ENCODE results near the gene ACSS1. TPM values are rescaled to one million over a fixed set of nuclear protein-coding genes. Genes with fewer than 3 reads are reported as not detected.
A peak's percentile ranks its signal among the peaks of the same experiment; 100 is the strongest.

The ACSS1 gene
- total RNA-seq, 1 donor from 2014 or later, result 0.72 TPM

DNA sequence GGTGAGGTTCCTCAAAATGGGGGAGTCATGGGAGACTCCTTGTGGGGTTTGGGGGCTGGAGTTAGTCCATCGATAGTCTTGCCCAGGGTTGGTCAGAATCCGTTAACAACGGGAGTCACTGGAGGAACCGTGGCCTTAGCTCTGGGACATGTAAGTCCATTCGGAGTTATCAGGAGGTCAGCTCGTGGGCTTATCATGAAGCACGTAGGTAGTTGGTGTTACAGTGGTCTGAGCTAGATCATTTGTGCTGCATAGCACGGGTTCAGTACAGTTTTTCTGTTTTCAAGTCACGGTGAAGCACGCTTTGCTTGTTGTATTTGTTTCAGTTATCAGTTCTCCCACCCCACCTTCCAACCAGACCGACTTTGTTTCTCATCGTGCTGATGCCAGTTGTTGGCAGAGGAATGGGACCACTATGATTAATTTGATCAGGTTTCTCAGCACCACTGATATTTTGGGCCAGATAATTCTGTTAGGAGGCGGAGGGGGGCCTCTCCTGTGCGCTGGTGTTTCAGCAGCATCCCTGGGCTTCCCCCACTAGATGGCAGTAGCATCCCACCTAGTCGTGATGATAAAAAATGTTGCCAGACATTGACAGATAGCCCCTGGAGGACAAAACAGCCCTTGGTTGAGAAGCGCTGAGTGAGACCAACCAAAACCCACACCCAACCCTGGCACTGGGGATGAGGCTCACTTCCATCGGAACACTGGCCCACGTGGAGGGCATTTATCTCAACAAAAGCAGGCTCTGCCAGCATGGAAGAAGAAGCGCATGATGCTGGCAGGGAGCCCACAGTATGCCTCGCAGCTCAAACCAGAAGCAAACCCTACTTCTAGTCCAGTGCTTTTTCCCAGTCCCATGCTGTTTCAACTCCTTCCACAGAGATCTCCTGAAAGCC is 63.2 kb downstream of the ACSS1 start:
- DNase-seq (ENCODE audit: low spot score, unreplicated experiment), result peak; percentile 72
- H3K9me3 Mint-ChIP-seq (ENCODE audit: low read depth), result no peaks in the 10 kb centered on the region
- H3K4me1 Mint-ChIP-seq (ENCODE audit: low read depth), result peaks cover 15% of the 10 kb centered on the region
- H3K27me3 Mint-ChIP-seq, result peaks cover 37% of the 10 kb centered on the region
- H3K36me3 Mint-ChIP-seq (ENCODE audit: insufficient read depth), result peaks cover 2% of the 10 kb centered on the region
- no peak overlapping the region for H3K27ac Mint-ChIP-seq
- TF ChIP-seq, protein P1, sequence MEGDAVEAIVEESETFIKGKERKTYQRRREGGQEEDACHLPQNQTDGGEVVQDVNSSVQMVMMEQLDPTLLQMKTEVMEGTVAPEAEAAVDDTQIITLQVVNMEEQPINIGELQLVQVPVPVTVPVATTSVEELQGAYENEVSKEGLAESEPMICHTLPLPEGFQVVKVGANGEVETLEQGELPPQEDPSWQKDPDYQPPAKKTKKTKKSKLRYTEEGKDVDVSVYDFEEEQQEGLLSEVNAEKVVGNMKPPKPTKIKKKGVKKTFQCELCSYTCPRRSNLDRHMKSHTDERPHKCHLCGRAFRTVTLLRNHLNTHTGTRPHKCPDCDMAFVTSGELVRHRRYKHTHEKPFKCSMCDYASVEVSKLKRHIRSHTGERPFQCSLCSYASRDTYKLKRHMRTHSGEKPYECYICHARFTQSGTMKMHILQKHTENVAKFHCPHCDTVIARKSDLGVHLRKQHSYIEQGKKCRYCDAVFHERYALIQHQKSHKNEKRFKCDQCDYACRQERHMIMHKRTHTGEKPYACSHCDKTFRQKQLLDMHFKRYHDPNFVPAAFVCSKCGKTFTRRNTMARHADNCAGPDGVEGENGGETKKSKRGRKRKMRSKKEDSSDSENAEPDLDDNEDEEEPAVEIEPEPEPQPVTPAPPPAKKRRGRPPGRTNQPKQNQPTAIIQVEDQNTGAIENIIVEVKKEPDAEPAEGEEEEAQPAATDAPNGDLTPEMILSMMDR (IDR thresholded peaks at IDR 0.05; ENCODE audit: unreplicated experiment), result peak; percentile 89
- H3K4me3 Mint-ChIP-seq (ENCODE audit: low read depth), result peak overlapping the region; percentile 35

DNA sequence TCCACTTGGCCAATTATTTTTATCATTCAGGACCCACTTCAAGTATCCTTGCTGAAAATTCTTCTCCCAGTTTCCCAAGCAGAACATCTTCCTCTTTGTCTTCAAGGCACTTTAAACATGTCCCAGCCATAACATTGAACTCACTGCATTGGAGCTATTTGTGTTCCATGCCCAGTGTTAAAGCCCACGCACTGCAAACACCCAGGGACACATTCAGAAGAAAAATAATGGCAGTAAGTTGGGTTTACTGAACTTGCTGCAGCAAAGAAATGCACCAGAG is 63.8 kb downstream of the ACSS1 start:
- H3K27me3 Mint-ChIP-seq, result peaks cover 34% of the 10 kb centered on the region
- no peak for DNase-seq (ENCODE audit: low spot score, unreplicated experiment)
- TF ChIP-seq, protein P1 (IDR thresholded peaks at IDR 0.05; ENCODE audit: unreplicated experiment), result no peak
- no peak overlapping the region for H3K27ac Mint-ChIP-seq
- peaks cover 15% of the 10 kb centered on the region for H3K4me1 Mint-ChIP-seq (ENCODE audit: low read depth)
- no peaks in the 10 kb centered on the region for H3K9me3 Mint-ChIP-seq (ENCODE audit: low read depth)
- H3K36me3 Mint-ChIP-seq (ENCODE audit: insufficient read depth), result peaks cover 2% of the 10 kb centered on the region
- H3K4me3 Mint-ChIP-seq (ENCODE audit: low read depth), result no peak overlapping the region

DNA sequence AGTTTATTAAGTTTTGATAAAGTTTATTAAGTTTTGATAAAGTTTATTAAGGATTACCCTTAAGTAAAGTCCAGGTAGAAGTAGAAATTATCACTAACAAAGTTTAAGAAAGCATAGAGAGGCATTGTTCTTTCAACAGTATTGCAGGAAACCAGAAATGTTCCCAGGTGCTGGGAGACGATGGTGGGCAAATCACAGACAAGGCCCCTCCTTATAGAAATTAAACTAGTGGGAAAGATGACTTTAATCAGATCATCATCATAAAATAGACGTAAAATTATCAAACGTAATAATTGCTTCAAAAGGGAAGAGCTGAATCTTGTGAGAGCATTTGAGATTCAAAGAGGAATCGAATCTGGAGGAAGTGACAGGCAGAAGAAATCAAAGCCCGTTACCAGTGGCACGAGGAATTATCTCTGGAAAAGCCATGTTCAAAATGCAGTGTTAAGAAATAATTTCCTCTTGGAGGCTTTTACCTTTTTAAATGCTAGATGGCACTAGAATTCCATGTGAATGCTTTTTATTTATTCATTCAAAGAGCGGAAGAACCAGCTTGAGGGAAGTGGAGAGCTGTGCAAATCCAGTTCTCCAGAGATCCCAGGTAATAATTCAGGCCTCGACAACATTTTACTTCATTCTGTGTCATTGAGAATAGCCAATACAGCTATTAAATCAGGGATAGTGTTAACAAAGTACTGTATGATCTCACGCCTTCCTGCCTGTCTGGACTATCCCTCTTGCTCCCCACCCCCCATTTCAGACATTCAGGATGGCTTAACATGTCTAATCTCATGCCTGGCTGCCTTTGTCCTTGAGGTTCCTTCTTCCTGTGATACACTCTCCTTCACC is 64.4 kb downstream of the ACSS1 start:
- DNase-seq (ENCODE audit: low spot score, unreplicated experiment), result no peak
- peaks cover 15% of the 10 kb centered on the region for H3K4me1 Mint-ChIP-seq (ENCODE audit: low read depth)
- peaks cover 2% of the 10 kb centered on the region for H3K36me3 Mint-ChIP-seq (ENCODE audit: insufficient read depth)

DNA sequence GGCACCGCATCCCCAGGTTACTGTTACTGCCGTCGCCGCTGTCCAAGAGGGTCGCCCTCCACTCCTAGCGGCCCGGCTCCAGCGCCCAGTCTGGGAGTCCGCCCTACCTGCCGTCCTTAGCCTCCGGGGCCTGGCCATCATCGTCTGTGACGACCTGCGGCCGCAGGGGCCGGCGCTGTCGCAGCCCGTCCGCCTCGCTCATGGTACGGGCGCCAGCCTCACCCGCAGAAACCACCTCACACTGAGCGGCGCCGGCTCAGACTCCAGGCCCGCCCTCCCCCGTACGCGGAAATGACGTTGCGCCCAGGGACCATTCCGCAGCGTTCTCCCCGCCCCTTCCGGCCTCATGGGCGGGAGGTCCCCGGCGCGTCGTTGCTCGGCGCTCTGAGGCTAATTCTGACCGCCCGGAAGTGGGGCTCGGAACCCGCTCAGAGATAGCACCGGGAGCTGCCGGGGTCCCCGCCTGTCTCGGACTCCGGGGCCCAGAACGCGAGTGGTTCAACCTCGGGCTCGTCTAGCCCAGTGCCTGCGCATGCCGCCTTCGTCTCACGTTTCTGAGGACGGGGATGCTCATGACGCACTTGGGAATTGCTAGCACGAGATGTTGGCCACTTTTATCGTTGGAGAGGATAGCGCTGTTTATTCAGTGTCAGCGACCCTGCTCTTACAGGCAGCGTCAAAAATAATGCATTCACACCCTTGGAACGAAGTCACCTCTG is 65.3 kb downstream of the ACSS1 start, which contains the start of gene APMAP:
Gene APMAP, minus strand, starts transcription at position 265 of the 719 bp plus-strand sequence. Its CDS starts 63 bp downstream, at position 202.
- peak; percentile 81 for DNase-seq (ENCODE audit: low spot score, unreplicated experiment)
- Mint-ChIP-seq H3K27me3 (peaks cover 19% of the 10 kb centered on the region), H3K27ac (peak within 1 kb of the TSS; percentile 96), H3K4me3 (ENCODE audit: low read depth) (peak within 1 kb of the TSS; percentile 93), H3K36me3 (ENCODE audit: insufficient read depth) (peaks cover 2% of the 10 kb centered on the region), H3K9me3 (ENCODE audit: low read depth) (no peaks in the 10 kb centered on the region), H3K4me1 (ENCODE audit: low read depth) (peaks cover 15% of the 10 kb centered on the region)
- TF ChIP-seq, protein P1 (IDR thresholded peaks at IDR 0.05; ENCODE audit: unreplicated experiment), result no peak

More for the DNA sequence above, 64.4 kb downstream of the ACSS1 start:
- peaks cover 29% of the 10 kb centered on the region for H3K27me3 Mint-ChIP-seq
- TF ChIP-seq, protein P1 (IDR thresholded peaks at IDR 0.05; ENCODE audit: unreplicated experiment), result peak; percentile 20
- H3K4me3 Mint-ChIP-seq (ENCODE audit: low read depth), result peak overlapping the region; percentile 93
- no peaks in the 10 kb centered on the region for H3K9me3 Mint-ChIP-seq (ENCODE audit: low read depth)
- peak overlapping the region; percentile 96 for H3K27ac Mint-ChIP-seq

Measured in progenitor cell of endocrine pancreas (in vitro differentiated cells).